ENCODE data around the gene GPR31. TPM values are rescaled to one million over a fixed set of nuclear protein-coding genes. Genes with fewer than 3 reads are reported as not detected.

Gene GPR31
- polyA plus RNA-seq, 1 of the 3 experiments (the other 2 are of a cell fraction): not detected

- Histone ChIP-seq H3K9me3 (no peaks in the 10 kb centered on the region), H3K9ac (no peak overlapping the region), H3K27ac (ENCODE audit: low read depth in 2 of 2, low read length in 1 of 2) (no peak overlapping the region), H3K4me3 (ENCODE audit: low read depth in 2 of 2, low read length in 1 of 2) (no peak overlapping the region), H3K4me1 (ENCODE audit: control insufficient read depth in 1 of 2, insufficient read depth in 2 of 2, low read depth in 1 of 2, low read length in 1 of 2) (no peaks in the 10 kb centered on the region), H3K36me3 (replicated peaks in 1 of 2; ENCODE audit: control insufficient read depth in 1 of 2, insufficient read depth in 2 of 2, low read length in 1 of 2) (no peaks in the 10 kb centered on the region), H2AFZ (ENCODE audit: low read depth) (no peak overlapping the region), H3K4me2 (no peak overlapping the region), H3K79me2 (ENCODE audit: insufficient read depth) (no peaks in the 10 kb centered on the region), H3K27me3 (ENCODE audit: insufficient read depth) (no peaks in the 10 kb centered on the region), H3F3A (replicated peaks; ENCODE audit: insufficient read depth) (no peaks in the 10 kb centered on the region), H3K9me2 (no peaks in the 10 kb centered on the region), H4K20me1 (ENCODE audit: insufficient read depth) (no peaks in the 10 kb centered on the region)
- no peak for DNase-seq
- no peak for TF ChIP-seq POLR2AphosphoS5 (IDR thresholded peaks at IDR 0.05; ENCODE audit: low read depth, low read length)
- TF ChIP-seq MEF2A (IDR thresholded peaks at IDR 0.05; ENCODE audit: borderline replicate concordance, low read depth): no peak
- no peak for TF ChIP-seq USF1 (IDR thresholded peaks at IDR 0.05; ENCODE audit: borderline replicate concordance, low read depth)
- TF ChIP-seq RAD21 (IDR thresholded peaks at IDR 0.05; ENCODE audit: low read length): no peak
- no peak for TF ChIP-seq TCF12 (IDR thresholded peaks at IDR 0.05)
- TF ChIP-seq NFIC (IDR thresholded peaks at IDR 0.05; ENCODE audit: borderline replicate concordance): no peak
- TF ChIP-seq GATA2 (CRISPR knock-in tag; IDR thresholded peaks at IDR 0.05): no peak
- TF ChIP-seq SMC3 (IDR thresholded peaks at IDR 0.05; ENCODE audit: low read depth, low read length): no peak
- TF ChIP-seq RCOR1 (IDR thresholded peaks at IDR 0.05; ENCODE audit: low read length): no peak
- no peak for TF ChIP-seq SIN3A (IDR thresholded peaks at IDR 0.05; ENCODE audit: borderline replicate concordance, low read depth, low read length)
- no peak for TF ChIP-seq ELF1 (IDR thresholded peaks at IDR 0.05)
- CTCF ChIA-PET: interaction anchor here (1.5 kb wide), 1 partner anchor 25 kb away, joined by 5 read pairs; no protein-coding TSS in a partner anchor
- WGBS (ENCODE audit: low lambda C conversion rate): 15% methylated on average over 2 of the region's 2 CpGs
- POLR2A ChIA-PET: no interaction called here
These were observed 8.2 kb upstream of the GPR31 start for GRCh38 chr6:167165858-167166471.

- no peaks in the 10 kb centered on the region for H3K9me3 ChIP-seq
- ChIA-PET CTCF (interaction anchor here (0.6 to 1.2 kb wide), 3 partner anchors 22 to 188 kb away, joined by 3 to 4 read pairs (median 3); no protein-coding TSS in a partner anchor), POLR2A (no interaction called here)
- H3K9ac ChIP-seq: no peak overlapping the region
- no peaks in the 10 kb centered on the region for H4K20me1 ChIP-seq (ENCODE audit: insufficient read depth)
- no peaks in the 10 kb centered on the region for H3K4me1 ChIP-seq (ENCODE audit: control insufficient read depth in 1 of 2, insufficient read depth in 2 of 2, low read depth in 1 of 2, low read length in 1 of 2)
- H2AFZ ChIP-seq (ENCODE audit: low read depth): no peak overlapping the region
- no peak overlapping the region for H3K4me3 ChIP-seq (ENCODE audit: low read depth in 2 of 2, low read length in 1 of 2)
- DNase-seq: no peak
- 50% methylated on average over 3 of the region's 3 CpGs for WGBS (ENCODE audit: low lambda C conversion rate)
- H3K27me3 ChIP-seq (ENCODE audit: insufficient read depth): no peaks in the 10 kb centered on the region
- H3K27ac ChIP-seq (ENCODE audit: low read depth in 2 of 2, low read length in 1 of 2): no peak overlapping the region
- no peaks in the 10 kb centered on the region for H3K9me2 ChIP-seq
- H3K36me3 ChIP-seq (replicated peaks in 1 of 2; ENCODE audit: control insufficient read depth in 1 of 2, insufficient read depth in 2 of 2, low read length in 1 of 2): no peaks in the 10 kb centered on the region
- no peaks in the 10 kb centered on the region for H3F3A ChIP-seq (replicated peaks; ENCODE audit: insufficient read depth)
- H3K4me2 ChIP-seq: no peak overlapping the region
- no peak for TF ChIP-seq USF1 (IDR thresholded peaks at IDR 0.05; ENCODE audit: borderline replicate concordance, low read depth)
- TF ChIP-seq SMC3 (IDR thresholded peaks at IDR 0.05; ENCODE audit: low read depth, low read length): no peak
- no peak for TF ChIP-seq FOXM1 (IDR thresholded peaks at IDR 0.05; ENCODE audit: low read depth)
- TF ChIP-seq SIN3A (IDR thresholded peaks at IDR 0.05; ENCODE audit: borderline replicate concordance, low read depth, low read length): no peak
- TF ChIP-seq JUND (IDR thresholded peaks at IDR 0.05): no peak
- TF ChIP-seq, protein P1, sequence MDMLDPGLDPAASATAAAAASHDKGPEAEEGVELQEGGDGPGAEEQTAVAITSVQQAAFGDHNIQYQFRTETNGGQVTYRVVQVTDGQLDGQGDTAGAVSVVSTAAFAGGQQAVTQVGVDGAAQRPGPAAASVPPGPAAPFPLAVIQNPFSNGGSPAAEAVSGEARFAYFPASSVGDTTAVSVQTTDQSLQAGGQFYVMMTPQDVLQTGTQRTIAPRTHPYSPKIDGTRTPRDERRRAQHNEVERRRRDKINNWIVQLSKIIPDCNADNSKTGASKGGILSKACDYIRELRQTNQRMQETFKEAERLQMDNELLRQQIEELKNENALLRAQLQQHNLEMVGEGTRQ (IDR thresholded peaks at IDR 0.05; ENCODE audit: borderline replicate concordance, low read depth, low read length): no peak
- TF ChIP-seq TCF12 (IDR thresholded peaks at IDR 0.05): no peak
- TF ChIP-seq MXI1 (IDR thresholded peaks at IDR 0.05; ENCODE audit: low read depth, low read length): no peak
- TF ChIP-seq GATA2 (CRISPR knock-in tag; IDR thresholded peaks at IDR 0.05): no peak
- TF ChIP-seq EP300 (IDR thresholded peaks at IDR 0.05; ENCODE audit: borderline replicate concordance in 1 of 2, low read depth in 1 of 2, low read length in 1 of 2): no peak
- no peak for TF ChIP-seq RFX5 (IDR thresholded peaks at IDR 0.05; ENCODE audit: low read length)
- TF ChIP-seq, protein P2, sequence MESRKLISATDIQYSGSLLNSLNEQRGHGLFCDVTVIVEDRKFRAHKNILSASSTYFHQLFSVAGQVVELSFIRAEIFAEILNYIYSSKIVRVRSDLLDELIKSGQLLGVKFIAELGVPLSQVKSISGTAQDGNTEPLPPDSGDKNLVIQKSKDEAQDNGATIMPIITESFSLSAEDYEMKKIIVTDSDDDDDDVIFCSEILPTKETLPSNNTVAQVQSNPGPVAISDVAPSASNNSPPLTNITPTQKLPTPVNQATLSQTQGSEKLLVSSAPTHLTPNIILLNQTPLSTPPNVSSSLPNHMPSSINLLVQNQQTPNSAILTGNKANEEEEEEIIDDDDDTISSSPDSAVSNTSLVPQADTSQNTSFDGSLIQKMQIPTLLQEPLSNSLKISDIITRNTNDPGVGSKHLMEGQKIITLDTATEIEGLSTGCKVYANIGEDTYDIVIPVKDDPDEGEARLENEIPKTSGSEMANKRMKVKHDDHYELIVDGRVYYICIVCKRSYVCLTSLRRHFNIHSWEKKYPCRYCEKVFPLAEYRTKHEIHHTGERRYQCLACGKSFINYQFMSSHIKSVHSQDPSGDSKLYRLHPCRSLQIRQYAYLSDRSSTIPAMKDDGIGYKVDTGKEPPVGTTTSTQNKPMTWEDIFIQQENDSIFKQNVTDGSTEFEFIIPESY (IDR thresholded peaks at IDR 0.05; ENCODE audit: borderline replicate concordance, low read depth): no peak
- TF ChIP-seq, protein P3, sequence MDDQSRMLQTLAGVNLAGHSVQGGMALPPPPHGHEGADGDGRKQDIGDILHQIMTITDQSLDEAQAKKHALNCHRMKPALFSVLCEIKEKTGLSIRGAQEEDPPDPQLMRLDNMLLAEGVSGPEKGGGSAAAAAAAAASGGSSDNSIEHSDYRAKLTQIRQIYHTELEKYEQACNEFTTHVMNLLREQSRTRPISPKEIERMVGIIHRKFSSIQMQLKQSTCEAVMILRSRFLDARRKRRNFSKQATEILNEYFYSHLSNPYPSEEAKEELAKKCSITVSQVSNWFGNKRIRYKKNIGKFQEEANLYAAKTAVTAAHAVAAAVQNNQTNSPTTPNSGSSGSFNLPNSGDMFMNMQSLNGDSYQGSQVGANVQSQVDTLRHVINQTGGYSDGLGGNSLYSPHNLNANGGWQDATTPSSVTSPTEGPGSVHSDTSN (IDR thresholded peaks at IDR 0.05): no peak
- TF ChIP-seq, protein P4, sequence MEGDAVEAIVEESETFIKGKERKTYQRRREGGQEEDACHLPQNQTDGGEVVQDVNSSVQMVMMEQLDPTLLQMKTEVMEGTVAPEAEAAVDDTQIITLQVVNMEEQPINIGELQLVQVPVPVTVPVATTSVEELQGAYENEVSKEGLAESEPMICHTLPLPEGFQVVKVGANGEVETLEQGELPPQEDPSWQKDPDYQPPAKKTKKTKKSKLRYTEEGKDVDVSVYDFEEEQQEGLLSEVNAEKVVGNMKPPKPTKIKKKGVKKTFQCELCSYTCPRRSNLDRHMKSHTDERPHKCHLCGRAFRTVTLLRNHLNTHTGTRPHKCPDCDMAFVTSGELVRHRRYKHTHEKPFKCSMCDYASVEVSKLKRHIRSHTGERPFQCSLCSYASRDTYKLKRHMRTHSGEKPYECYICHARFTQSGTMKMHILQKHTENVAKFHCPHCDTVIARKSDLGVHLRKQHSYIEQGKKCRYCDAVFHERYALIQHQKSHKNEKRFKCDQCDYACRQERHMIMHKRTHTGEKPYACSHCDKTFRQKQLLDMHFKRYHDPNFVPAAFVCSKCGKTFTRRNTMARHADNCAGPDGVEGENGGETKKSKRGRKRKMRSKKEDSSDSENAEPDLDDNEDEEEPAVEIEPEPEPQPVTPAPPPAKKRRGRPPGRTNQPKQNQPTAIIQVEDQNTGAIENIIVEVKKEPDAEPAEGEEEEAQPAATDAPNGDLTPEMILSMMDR (IDR thresholded peaks at IDR 0.05): no peak
- H3K79me2 ChIP-seq (ENCODE audit: insufficient read depth): no peaks in the 10 kb centered on the region
These were observed 6.5 kb upstream of the GPR31 start for GRCh38 chr6:167164261-167164660.

All from SK-N-SH (cell line).